ENCODE measurements around the gene PAFAH2.
"Not testable (repeated sequence)": the region's sequence is repeated elsewhere in the genome, so short reads cannot be mapped to it uniquely, and the experiment has no call there.

PAFAH2 gene

GRCh38 chr1:25945761-25946160, 52.1 kb downstream of the PAFAH2 start:
- no peak for TF ChIP-seq CTCF (conservative IDR thresholded peaks at IDR 0.05; ENCODE audit: low read length)
- no peak overlapping the region for H3K4me3 ChIP-seq (ENCODE audit: low read length)
- DNase-seq (ENCODE audit: low read depth) = no peak

- TF ChIP-seq CTCF (conservative IDR thresholded peaks at IDR 0.05; ENCODE audit: low read length) = no peak
- no peak overlapping the region for H3K4me3 ChIP-seq (ENCODE audit: low read length)
- DNase-seq (ENCODE audit: low read depth) = peak; percentile 18
Measured at GRCh38 chr1:25944986-25945385, 52.9 kb downstream of the PAFAH2 start.

- H3K4me3 ChIP-seq (ENCODE audit: low read length); DNase-seq (ENCODE audit: low read depth): not testable (repeated sequence)
Measured at GRCh38 chr1:25943511-25943910, 54.4 kb downstream of the PAFAH2 start.

GRCh38 chr1:25936947-25937346, 60.9 kb downstream of the PAFAH2 start:
- no peak for DNase-seq (ENCODE audit: low read depth)
- TF ChIP-seq CTCF (conservative IDR thresholded peaks at IDR 0.05; ENCODE audit: low read length) = no peak
- no peak overlapping the region for H3K4me3 ChIP-seq (ENCODE audit: low read length)

- DNase-seq (ENCODE audit: low read depth) = no peak
- H3K4me3 ChIP-seq (ENCODE audit: low read length) = no peak overlapping the region
- no peak for TF ChIP-seq CTCF (conservative IDR thresholded peaks at IDR 0.05; ENCODE audit: low read length)
Measured at GRCh38 chr1:25933479-25934365, 64.1 kb downstream of the PAFAH2 start.

- DNase-seq (ENCODE audit: low read depth); H3K4me3 ChIP-seq (ENCODE audit: low read length): not testable (repeated sequence)
Measured at GRCh38 chr1:25932811-25933400, 65.0 kb downstream of the PAFAH2 start.

GRCh38 chr1:25932321-25932720, 65.5 kb downstream of the PAFAH2 start:
- TF ChIP-seq CTCF (conservative IDR thresholded peaks at IDR 0.05; ENCODE audit: low read length) = no peak
- no peak for DNase-seq (ENCODE audit: low read depth)
- H3K4me3 ChIP-seq (ENCODE audit: low read length) = no peak overlapping the region

GRCh38 chr1:25929016-25929415, 68.8 kb downstream of the PAFAH2 start:
- DNase-seq (ENCODE audit: low read depth) = no peak
- H3K4me3 ChIP-seq (ENCODE audit: low read length) = no peak overlapping the region
- TF ChIP-seq CTCF (conservative IDR thresholded peaks at IDR 0.05; ENCODE audit: low read length) = no peak
